Upper lobe of left lung (tissue), 6 donors: Measurements from ENCODE around the gene WAPL. TPM values are rescaled to one million over a fixed set of nuclear protein-coding genes. Genes with fewer than 3 reads are reported as not detected.
A peak's percentile ranks its signal among the peaks of the same experiment; 100 is the strongest.
"Not testable (repeated sequence)": the region's sequence is repeated elsewhere in the genome, so short reads cannot be mapped to it uniquely, and the experiment has no call there.

Experiments used
- ATAC-seq, 2 donors: fragments of 200-7000 bp; cut with Tn5 transposase; one replicate each; pipeline ENCODE4 v1.9.1; 2022; ENCODE audit warnings: mild to moderate bottlenecking in 2 of 2, moderate library complexity in 2 of 2; ENCODE audit not compliant: low FRiP score in 2 of 2
- DNase-seq, 2 donors: peaks; one replicate each; pipeline ENCODE4 v3.0.0-alpha.2; 2019 to 2020
- H3K27ac ChIP-seq, 4 donors: fragments of 200-600 bp; sonication (generic); one replicate each; pipeline ENCODE4 v1.5.1; 2016 to 2019
- H3K27me3 ChIP-seq, 4 donors: fragments of 200-600 bp; sonication (generic); one replicate each; pipeline ENCODE4 v1.5.1; 2017 to 2019
- H3K36me3 ChIP-seq, 4 donors: fragments of 200-600 bp; sonication (generic); one replicate each; pipeline ENCODE4 v1.5.1; 2016 to 2019
- H3K4me1 ChIP-seq, 4 donors: fragments of 200-600 bp; sonication (generic); one replicate each; pipeline ENCODE4 v1.5.1; 2018 to 2019
- H3K4me3 ChIP-seq, 4 donors: fragments of 200-600 bp; sonication (generic); one replicate each; pipeline ENCODE4 v1.5.1; 2017 to 2019; ENCODE audit warnings: mild to moderate bottlenecking in 2 of 4, moderate library complexity in 1 of 4
- H3K9me3 ChIP-seq, 4 donors: fragments of 200-600 bp; sonication (generic); one replicate each; pipeline ENCODE4 v1.5.1; 2018 to 2019
- CTCF ChIP-seq, 6 experiments: fragments of 450-650 bp in 4 of 6; fragments of 200-600 bp in 2 of 6; sonication (generic) in 2 of 6; IDR thresholded peaks; one replicate each; pipeline ENCODE4 v1.5.1; 2016 to 2019; ENCODE audit warnings: antibody characterized with exemption in 6 of 6
- EP300 ChIP-seq, 4 donors: sonication (generic); formaldehyde crosslinking; IDR thresholded peaks; one replicate each; pipeline ENCODE4 v1.5.1; 2017; ENCODE audit warnings: antibody characterized with exemption in 4 of 4, control low read depth in 2 of 4
- POLR2A ChIP-seq, 4 donors: fragments of 450-650 bp; IDR thresholded peaks; one replicate each; pipeline ENCODE4 v1.5.1; 2016 to 2017; ENCODE audit warnings: antibody characterized with exemption in 4 of 4, mild to moderate bottlenecking in 2 of 4
- POLR2AphosphoS5 ChIP-seq, 2 donors: sonication (generic); formaldehyde crosslinking; IDR thresholded peaks; one replicate each; pipeline ENCODE4 v1.5.1; 2017; ENCODE audit warnings: antibody characterized with exemption in 2 of 2
- WGBS, 2 donors: methylation state at CpG; one replicate each; pipeline ENCODE4 v1.1.5; 2017 to 2018; 5-methylcytosine and 5-hydroxymethylcytosine counted together
- total RNA-seq, 6 donors: library from RNA; depleted of rRNA in 4 of 6; stranded (reverse); fragments of >200 nt in 4 of 6; gene quantifications; one replicate each; pipeline versions ENCODE4 v1.1.0 to v1.2.1, GENCODE V29; 2016 to 2021
- donor health status: DM: no; HTN: no; CAD: no; lungs with moderate emphysema.
- donor health status: DM: no; HTN: yes; CAD: no; lungs with severe emphysema.

WAPL gene
- total RNA-seq, 6 donors from 2014 or later: 24.5 to 55.2 (median 38.1) TPM

GRCh38 chr10:86391236-86391840 is 130.3 kb downstream of the WAPL start:
- ATAC-seq (no peak), DNase-seq (no peak)
- Histone ChIP-seq H3K27ac (no peak overlapping the region), H3K4me1 (peaks cover 6 to 9% (median 8%) of the 10 kb centered on the region in 4 donors), H3K36me3 (no peaks in the 10 kb centered on the region), H3K4me3 (no peak overlapping the region), H3K27me3 (peaks cover 0 to 25% (median 7%) of the 10 kb centered on the region in 4 donors), H3K9me3 (no peaks in the 10 kb centered on the region)
- TF ChIP-seq CTCF (IDR thresholded peaks at IDR 0.05) (no peak), EP300 (IDR thresholded peaks at IDR 0.05) (no peak), POLR2A (IDR thresholded peaks at IDR 0.05) (no peak), POLR2AphosphoS5 (IDR thresholded peaks at IDR 0.05) (no peak)
- WGBS, 2 donors: 81 to 84% methylated on average over 8 of the region's 8 CpGs

GRCh38 chr10:86390337-86391120 is 131.1 kb downstream of the WAPL start:
- Histone ChIP-seq H3K9me3 (no peaks in the 10 kb centered on the region), H3K4me1 (peaks cover 6 to 9% (median 8%) of the 10 kb centered on the region in 4 donors), H3K36me3 (no peaks in the 10 kb centered on the region), H3K27me3 (peaks cover 0 to 25% (median 7%) of the 10 kb centered on the region in 4 donors), H3K27ac (no peak overlapping the region), H3K4me3 (no peak overlapping the region)
- WGBS, 2 donors: 78 to 92% methylated on average over 11 to 14 of the region's 14 CpGs
- no peak for DNase-seq
- no peak for TF ChIP-seq CTCF (IDR thresholded peaks at IDR 0.05)
- no peak for TF ChIP-seq POLR2AphosphoS5 (IDR thresholded peaks at IDR 0.05)
- no peak for TF ChIP-seq EP300 (IDR thresholded peaks at IDR 0.05)
- no peak for TF ChIP-seq POLR2A (IDR thresholded peaks at IDR 0.05)
- ATAC-seq: no peak

- 21 to 26% methylated on average over 19 to 28 of the region's 53 CpGs for WGBS, 2 donors
- peaks cover 6 to 9% (median 8%) of the 10 kb centered on the region in 4 donors for H3K4me1 ChIP-seq
- H3K27ac ChIP-seq: no peak overlapping the region
- ATAC-seq (peak in 1 of 2 donors; percentile 57), DNase-seq (peak; percentile 68 to 89)
- no peaks in the 10 kb centered on the region for H3K36me3 ChIP-seq
- no peaks in the 10 kb centered on the region for H3K9me3 ChIP-seq
- H3K4me3 ChIP-seq: peak overlapping the region in 3 of 4 donors; percentile 21 to 41 (median 38)
- H3K27me3 ChIP-seq: peaks cover 0 to 25% (median 7%) of the 10 kb centered on the region in 4 donors
- TF ChIP-seq CTCF (IDR thresholded peaks at IDR 0.05): no peak
- TF ChIP-seq POLR2AphosphoS5 (IDR thresholded peaks at IDR 0.05): no peak
- no peak for TF ChIP-seq EP300 (IDR thresholded peaks at IDR 0.05)
- TF ChIP-seq POLR2A (IDR thresholded peaks at IDR 0.05): no peak
Measured at GRCh38 chr10:86389441-86390193, 132.0 kb downstream of the WAPL start.

GRCh38 chr10:86389109-86389440 is 132.5 kb downstream of the WAPL start:
- not testable (repeated sequence) for DNase-seq, H3K36me3 ChIP-seq, H3K4me1 ChIP-seq, H3K9me3 ChIP-seq, H3K27ac ChIP-seq, ATAC-seq
- H3K27me3 ChIP-seq: peaks cover 0 to 25% (median 7%) of the 10 kb centered on the region in 4 donors
- peak overlapping the region in 3 of 4 donors; percentile 21 to 41 (median 38) for H3K4me3 ChIP-seq
- 33 to 39% methylated on average over 10 to 12 of the region's 12 CpGs for WGBS, 2 donors

GRCh38 chr10:86388119-86388704 is 133.4 kb downstream of the WAPL start:
- ATAC-seq (no peak), DNase-seq (no peak)
- H3K36me3 ChIP-seq: no peaks in the 10 kb centered on the region
- peaks cover 0 to 25% (median 7%) of the 10 kb centered on the region in 4 donors for H3K27me3 ChIP-seq
- 54% methylated on average over 13 of the region's 13 CpGs for WGBS, 2 donors
- TF ChIP-seq CTCF (IDR thresholded peaks at IDR 0.05) (no peak), EP300 (IDR thresholded peaks at IDR 0.05) (no peak), POLR2AphosphoS5 (IDR thresholded peaks at IDR 0.05) (no peak), POLR2A (IDR thresholded peaks at IDR 0.05) (no peak)
- H3K27ac ChIP-seq: no peak overlapping the region
- H3K9me3 ChIP-seq: no peaks in the 10 kb centered on the region
- peaks cover 6 to 9% (median 8%) of the 10 kb centered on the region in 4 donors for H3K4me1 ChIP-seq
- H3K4me3 ChIP-seq: no peak overlapping the region
